OCI-LY7 (cell line): Measurements from ENCODE around the gene IL6R. TPM values are rescaled to one million over a fixed set of nuclear protein-coding genes. Genes with fewer than 3 reads are reported as not detected.
"Not testable (repeated sequence)": the region's sequence is repeated elsewhere in the genome, so short reads cannot be mapped to it uniquely, and the experiment has no call there.

Experiments used
- BruUV-seq: library from RNA; stranded (reverse); fragments of 400-500 nt; replicated peaks from 2 replicates; lab custom pipeline; 2021; lab: Mats Ljungman, UMichigan
- CTCF ChIA-PET: fragments of 300-600 bp; sonication (Branson Sonifier 250); formaldehyde crosslinking; loops from one replicate; lab custom pipeline; 2022; ENCODE audit warnings: antibody characterized with exemption; ENCODE audit not compliant: unreplicated experiment; lab: Charles Lee
- POLR2A ChIA-PET: fragments of 300-600 bp; sonication (Branson Sonifier 250); formaldehyde crosslinking; loops from one replicate; lab custom pipeline; 2022; ENCODE audit warnings: antibody characterized with exemption; lab: Charles Lee
- DNase-seq: peaks from one replicate; pipeline ENCODE4 v3.0.0-alpha.2; 2015; ENCODE audit warnings: low spot score
- H2AFZ ChIP-seq: fragments of 200-600 bp; sonication (generic), shearing (Covaris generic); 2 replicates; pipeline ENCODE4 v1.6.1; 2014; ENCODE audit warnings: mild to moderate bottlenecking, antibody characterized with exemption, low read length, moderate library complexity
- H3K27ac ChIP-seq: fragments of 200-600 bp; sonication (generic); 2 replicates; pipeline ENCODE4 v1.5.1; 2014; ENCODE audit warnings: mixed run types, low read depth, mild to moderate bottlenecking, moderate library complexity, low read length, inconsistent platforms; ENCODE audit not compliant: poor library complexity, severe bottlenecking
- H3K36me3 ChIP-seq: fragments of 200-600 bp; sonication (generic); 2 replicates; pipeline ENCODE4 v1.6.1; 2014; ENCODE audit warnings: mild to moderate bottlenecking, antibody characterized with exemption, low read length, moderate library complexity, mixed read lengths; ENCODE audit not compliant: insufficient read depth
- H3K4me1 ChIP-seq: fragments of 200-600 bp; sonication (generic); 2 replicates; pipeline ENCODE4 v1.5.1; 2014; ENCODE audit warnings: mild to moderate bottlenecking, low read length; ENCODE audit not compliant: insufficient read depth, poor library complexity, severe bottlenecking
- H3K4me2 ChIP-seq: fragments of 200-600 bp; sonication (generic); 2 replicates; pipeline ENCODE4 v1.6.1; 2014; ENCODE audit warnings: mild to moderate bottlenecking, low read length
- H3K4me3 ChIP-seq: fragments of 200-600 bp; sonication (generic); 2 replicates; pipeline ENCODE4 v1.5.1; 2014; ENCODE audit warnings: mild to moderate bottlenecking, low read depth, low read length; ENCODE audit not compliant: poor library complexity, severe bottlenecking
- H3K79me2 ChIP-seq: fragments of 200-600 bp; sonication (generic); 2 replicates; pipeline ENCODE4 v1.6.1; 2016; ENCODE audit warnings: low read depth, mild to moderate bottlenecking, low read length, moderate library complexity, mixed read lengths; ENCODE audit not compliant: insufficient read depth
- H3K9me2 ChIP-seq: fragments of 200-600 bp; sonication (generic); 2 replicates; pipeline ENCODE4 v1.6.1; 2016; ENCODE audit warnings: mild to moderate bottlenecking, low read length, mixed read lengths; ENCODE audit not compliant: insufficient read depth
- H3K9me3 ChIP-seq: fragments of 200-600 bp; sonication (generic); 2 replicates; pipeline ENCODE4 v1.6.1; 2014; ENCODE audit warnings: mild to moderate bottlenecking, mixed run types, low read length, mixed read lengths
- H4K20me1 ChIP-seq: fragments of 200-600 bp; sonication (generic); 2 replicates; pipeline ENCODE4 v1.6.1; 2014; ENCODE audit warnings: mild to moderate bottlenecking, antibody characterized with exemption, low read length, moderate library complexity, mixed read lengths; ENCODE audit not compliant: insufficient read depth
- EZH2phosphoT487 ChIP-seq: fragments of 200-600 bp; sonication (generic); IDR thresholded peaks from 2 replicates; pipeline ENCODE4 v1.6.1; 2018; ENCODE audit warnings: low read depth, borderline replicate concordance, mild to moderate bottlenecking, mixed run types, antibody characterized with exemption, low read length, moderate library complexity, mixed read lengths
- intact Hi-C: fragments of 100-400 bp; cut with micrococcal nuclease; formaldehyde crosslinking; loops from one replicate; pipeline ENCODE4 v1.10.0; 2022; ENCODE audit not compliant: unreplicated experiment
- total RNA-seq, 2 experiments: library from RNA; depleted of rRNA in 1 of 2; stranded (reverse); fragments of >200 nt in 1 of 2; shearing (Covaris generic) in 1 of 2; gene quantifications; 2 replicates each; pipeline ENCODE4 v1.2.3, GENCODE V29; 2014 to 2022
- TF ChIP-seq, protein P1 (sequence below): fragments of 200-600 bp; sonication (generic); conservative IDR thresholded peaks from 2 replicates; pipeline ENCODE4 v1.5.1; 2014; ENCODE audit warnings: mild to moderate bottlenecking, antibody characterized with exemption, low read length, moderate library complexity, mixed read lengths

Gene IL6R
- total RNA-seq, 2 experiments from 2014 or later = not detected

DNA sequence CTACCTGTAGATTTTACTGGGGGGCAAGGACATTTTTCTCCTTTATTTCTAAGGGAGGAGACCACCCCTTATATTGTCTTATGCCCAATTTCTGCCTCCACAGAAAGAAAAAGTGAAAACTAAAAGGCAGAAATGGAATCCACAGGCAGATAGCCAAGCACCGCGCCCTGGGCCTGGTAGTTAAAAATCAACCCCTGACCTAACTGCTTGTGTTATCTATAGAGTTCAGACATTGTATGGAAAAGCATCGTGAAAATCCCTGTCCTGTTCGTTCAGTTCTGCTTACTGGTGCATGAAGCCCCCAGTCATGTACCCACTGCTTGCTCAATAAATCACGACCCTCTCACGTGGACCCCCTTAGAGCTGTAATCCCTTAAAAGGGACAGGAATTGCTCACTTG is 33.7 kb upstream of the IL6R start:
- H4K20me1 ChIP-seq = no peaks in the 10 kb centered on the region
- no peaks in the 10 kb centered on the region for H3K9me2 ChIP-seq
- intact Hi-C loops = no loop called here
- CTCF ChIA-PET = no interaction called here
- H3K27ac ChIP-seq = no peak overlapping the region
- no peaks in the 10 kb centered on the region for H3K79me2 ChIP-seq
- H3K9me3 ChIP-seq = no peaks in the 10 kb centered on the region
- H3K4me1 ChIP-seq = no peaks in the 10 kb centered on the region
- H3K4me3 ChIP-seq = no peak overlapping the region
- BruUV-seq = no TSS peak
- TF ChIP-seq, protein P1, sequence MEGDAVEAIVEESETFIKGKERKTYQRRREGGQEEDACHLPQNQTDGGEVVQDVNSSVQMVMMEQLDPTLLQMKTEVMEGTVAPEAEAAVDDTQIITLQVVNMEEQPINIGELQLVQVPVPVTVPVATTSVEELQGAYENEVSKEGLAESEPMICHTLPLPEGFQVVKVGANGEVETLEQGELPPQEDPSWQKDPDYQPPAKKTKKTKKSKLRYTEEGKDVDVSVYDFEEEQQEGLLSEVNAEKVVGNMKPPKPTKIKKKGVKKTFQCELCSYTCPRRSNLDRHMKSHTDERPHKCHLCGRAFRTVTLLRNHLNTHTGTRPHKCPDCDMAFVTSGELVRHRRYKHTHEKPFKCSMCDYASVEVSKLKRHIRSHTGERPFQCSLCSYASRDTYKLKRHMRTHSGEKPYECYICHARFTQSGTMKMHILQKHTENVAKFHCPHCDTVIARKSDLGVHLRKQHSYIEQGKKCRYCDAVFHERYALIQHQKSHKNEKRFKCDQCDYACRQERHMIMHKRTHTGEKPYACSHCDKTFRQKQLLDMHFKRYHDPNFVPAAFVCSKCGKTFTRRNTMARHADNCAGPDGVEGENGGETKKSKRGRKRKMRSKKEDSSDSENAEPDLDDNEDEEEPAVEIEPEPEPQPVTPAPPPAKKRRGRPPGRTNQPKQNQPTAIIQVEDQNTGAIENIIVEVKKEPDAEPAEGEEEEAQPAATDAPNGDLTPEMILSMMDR = no peak
- no peak for TF ChIP-seq EZH2phosphoT487
- DNase-seq = no peak
- POLR2A ChIA-PET = interaction anchor here (0.6 to 0.7 kb wide), 2 partner anchors 18 to 43 kb away, joined by 3 to 5 read pairs; no protein-coding TSS in a partner anchor
- no peaks in the 10 kb centered on the region for H3K36me3 ChIP-seq
- no peak overlapping the region for H2AFZ ChIP-seq
- no peak overlapping the region for H3K4me2 ChIP-seq

DNA sequence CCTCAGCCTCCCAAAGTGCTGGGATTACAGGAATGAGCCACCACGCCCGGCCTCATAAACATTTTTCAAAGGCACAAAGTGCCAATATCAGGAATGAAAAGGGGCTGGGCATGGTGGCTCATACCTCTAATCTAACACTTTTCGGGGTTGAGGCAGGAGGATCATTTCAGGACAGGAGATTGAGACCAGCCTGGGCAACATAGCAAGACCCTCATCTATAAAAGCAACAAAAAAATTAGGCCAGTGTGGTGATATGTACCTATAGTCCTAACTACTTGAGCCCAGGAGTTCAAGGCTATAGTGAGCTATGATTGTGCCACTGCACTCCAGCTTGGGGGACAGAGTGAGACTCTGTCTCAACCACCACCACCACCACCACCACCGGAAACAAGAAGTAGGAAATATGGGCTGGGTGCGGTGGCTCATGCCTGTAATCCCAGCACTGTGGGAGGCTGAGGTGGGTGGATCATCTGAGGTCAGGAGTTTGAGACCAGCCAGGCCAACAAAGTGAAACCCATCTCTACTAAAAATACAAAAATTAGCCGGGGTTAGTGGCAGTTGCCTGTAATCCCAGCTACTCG is 31.3 kb upstream of the IL6R start:
- DNase-seq, H3K27ac ChIP-seq, H3K9me3 ChIP-seq, H3K4me1 ChIP-seq, H3K9me2 ChIP-seq, intact Hi-C loops, H3K36me3 ChIP-seq, BruUV-seq, H3K79me2 ChIP-seq, H4K20me1 ChIP-seq, POLR2A ChIA-PET, H2AFZ ChIP-seq, H3K4me2 ChIP-seq, CTCF ChIA-PET, H3K4me3 ChIP-seq: not testable (repeated sequence)

DNA sequence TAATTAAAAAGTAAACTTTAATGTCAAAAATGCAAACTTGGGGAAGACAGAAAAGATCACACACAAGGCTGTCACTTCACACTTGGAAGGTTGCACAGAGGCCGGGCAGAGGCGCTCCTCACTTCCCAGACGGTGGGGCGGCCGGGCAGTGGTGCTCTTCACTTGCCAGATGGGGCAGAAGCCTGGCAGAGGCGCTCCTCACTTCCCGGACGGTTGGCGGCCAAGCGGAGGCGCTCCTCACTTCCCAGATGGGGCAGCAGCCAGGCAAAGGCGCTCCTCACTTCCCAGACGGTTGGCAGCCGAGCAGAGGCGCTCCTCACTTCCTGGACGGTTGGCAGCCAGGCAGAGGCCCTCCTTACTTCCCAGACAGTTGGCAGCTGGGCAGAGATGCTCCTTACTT is 25.8 kb upstream of the IL6R start:
- no peaks in the 10 kb centered on the region for H3K36me3 ChIP-seq
- intact Hi-C loops = no loop called here
- no peaks in the 10 kb centered on the region for H3K9me2 ChIP-seq
- no peaks in the 10 kb centered on the region for H3K79me2 ChIP-seq
- POLR2A ChIA-PET = no interaction called here
- TF ChIP-seq, protein P1 = no peak
- TF ChIP-seq EZH2phosphoT487 = no peak
- no TSS peak for BruUV-seq
- H3K9me3 ChIP-seq = no peaks in the 10 kb centered on the region
- no peak overlapping the region for H3K4me3 ChIP-seq
- no peak for DNase-seq
- CTCF ChIA-PET = no interaction called here
- H2AFZ ChIP-seq = no peak overlapping the region
- H4K20me1 ChIP-seq = no peaks in the 10 kb centered on the region
- no peaks in the 10 kb centered on the region for H3K4me1 ChIP-seq
- no peak overlapping the region for H3K4me2 ChIP-seq
- no peak overlapping the region for H3K27ac ChIP-seq
